HCT116 (cell line): Measurements from ENCODE around the gene CDKN2A. TPM values are rescaled to one million over a fixed set of nuclear protein-coding genes. Genes with fewer than 3 reads are reported as not detected.

Source experiments
- ATAC-seq: fragments of 200-7000 bp; cut with Tn5 transposase; 2 replicates; pipeline ENCODE4 v1.9.1; 2020; ENCODE audit warnings: mild to moderate bottlenecking, moderate library complexity
- BruUV-seq: library from RNA; stranded (reverse); fragments of 400-500 nt; replicated peaks from 2 replicates; lab custom pipeline; 2021; lab: Mats Ljungman, UMichigan
- CTCF ChIA-PET: fragments of 300-600 bp; sonication (Branson Sonifier 250); formaldehyde crosslinking; loops from one replicate; lab custom pipeline; 2021; ENCODE audit warnings: antibody characterized with exemption; lab: Charles Lee
- POLR2A ChIA-PET: fragments of 300-600, 350-600 bp; sonication (Branson Sonifier 250); formaldehyde crosslinking; loops from one replicate; lab custom pipeline; 2021; ENCODE audit warnings: antibody characterized with exemption; lab: Charles Lee
- RAD21 ChIA-PET, 2 experiments: fragments of 300-600 bp; sonication (Branson Sonifier 250); formaldehyde crosslinking; loops; one replicate each; lab custom pipeline; 2023; ENCODE audit warnings: low total read pairs in 2 of 2; ENCODE audit not compliant: uncharacterized antibody in 2 of 2, unreplicated experiment in 2 of 2, low non-redundant PET in 1 of 2; lab: Charles Lee
- DNase-seq: peaks from one replicate; pipeline ENCODE4 v3.0.0-alpha.2; 2010; ENCODE audit warnings: low read depth, low spot score
- H2AFZ ChIP-seq: fragments of 200-600 bp; shearing (Covaris generic), sonication (generic); 2 replicates; pipeline ENCODE4 v1.6.1; 2017; ENCODE audit warnings: low read depth, mixed run types, mixed read lengths, antibody characterized with exemption, low read length; ENCODE audit not compliant: poor library complexity, severe bottlenecking
- H3K27ac ChIP-seq: 2 replicates; pipeline ENCODE4 v1.5.1; 2012; ENCODE audit warnings: low read depth, low read length
- H3K27me3 ChIP-seq: fragments of 200-600 bp; sonication (generic); 2 replicates; pipeline ENCODE4 v1.6.1; 2016; ENCODE audit warnings: mixed run types, low read length, mixed read lengths; ENCODE audit not compliant: insufficient read depth
- H3K36me3 ChIP-seq, 2 experiments: fragments of 200-500 bp in 1 of 2; fragments of 200-600 bp in 1 of 2; sonication (Bioruptor generic) in 1 of 2; sonication (generic) in 1 of 2; 2 replicates each; pipeline versions ENCODE4 v1.5.1 to v1.6.1; 2014 to 2016; ENCODE audit warnings: low read length in 2 of 2, inconsistent platforms in 1 of 2, mixed read lengths in 1 of 2, mixed run types in 1 of 2; ENCODE audit not compliant: insufficient read depth in 2 of 2, control insufficient read depth in 1 of 2
- H3K4me1 ChIP-seq, 2 experiments: fragments of 200-600 bp in 1 of 2; sonication (generic) in 1 of 2; 2 replicates each; pipeline versions ENCODE4 v1.5.1 to v1.6.1; 2012 to 2017; ENCODE audit warnings: low read length in 2 of 2, inconsistent platforms in 1 of 2, mild to moderate bottlenecking in 1 of 2, mixed read lengths in 1 of 2, mixed run types in 1 of 2, moderate library complexity in 1 of 2; ENCODE audit not compliant: insufficient read depth in 2 of 2, control insufficient read depth in 1 of 2
- H3K4me2 ChIP-seq: fragments of 200-600 bp; sonication (generic); 2 replicates; pipeline ENCODE4 v1.6.1; 2017; ENCODE audit warnings: mixed run types, low read length, mixed read lengths
- H3K4me3 ChIP-seq, 2 experiments: fragments of 200-600 bp in 1 of 2; sonication (generic) in 1 of 2; replicated peaks in 1 of 2; 2 replicates each; pipeline ENCODE4 v1.5.1; 2011 to 2016; ENCODE audit warnings: low read length in 2 of 2, control low read depth in 1 of 2, low read depth in 1 of 2, mild to moderate bottlenecking in 1 of 2, mixed read lengths in 1 of 2, mixed run types in 1 of 2
- H3K79me2 ChIP-seq: fragments of 200-600 bp; sonication (generic); 2 replicates; pipeline ENCODE4 v1.6.1; 2017; ENCODE audit warnings: mild to moderate bottlenecking, mixed run types, low read length, moderate library complexity, mixed read lengths; ENCODE audit not compliant: insufficient read depth
- H3K9ac ChIP-seq: fragments of 200-600 bp; sonication (generic); 2 replicates; pipeline ENCODE4 v1.6.1; 2016; ENCODE audit warnings: low read length, mixed read lengths
- H3K9me2 ChIP-seq: fragments of 200-600 bp; sonication (generic), shearing (Covaris generic); 2 replicates; pipeline ENCODE4 v1.6.1; 2017; ENCODE audit warnings: mixed run types, mild to moderate bottlenecking, moderate library complexity; ENCODE audit not compliant: insufficient read depth
- H3K9me3 ChIP-seq, 2 experiments: fragments of 200-500 bp in 1 of 2; fragments of 200-600 bp in 1 of 2; sonication (Bioruptor generic) in 1 of 2; sonication (generic) in 1 of 2; 2 replicates each; pipeline ENCODE4 v1.6.1; 2014 to 2017; ENCODE audit warnings: low read length in 2 of 2, mixed read lengths in 2 of 2, inconsistent platforms in 1 of 2, low read depth in 1 of 2, mild to moderate bottlenecking in 1 of 2, mixed run types in 1 of 2, moderate library complexity in 1 of 2; ENCODE audit not compliant: control insufficient read depth in 1 of 2, insufficient read depth in 1 of 2
- H4K20me1 ChIP-seq: fragments of 200-600 bp; sonication (generic), shearing (Covaris generic); 2 replicates; pipeline ENCODE4 v1.6.1; 2017; ENCODE audit warnings: mixed run types, mild to moderate bottlenecking, moderate library complexity; ENCODE audit not compliant: insufficient read depth
- CBX3 ChIP-seq: IDR thresholded peaks from 2 replicates; pipeline ENCODE4 v1.6.1; 2012; ENCODE audit warnings: low read depth
- CTCF ChIP-seq, 3 experiments: fragments of 200-600 bp in 1 of 3; sonication (generic) in 1 of 3; IDR thresholded peaks in 2 of 3; conservative IDR thresholded peaks in 1 of 3; 2 replicates each; pipeline ENCODE4 v1.5.1; 2012 to 2017; ENCODE audit warnings: low read depth in 2 of 3, low read length in 2 of 3, antibody characterized with exemption in 1 of 3, borderline replicate concordance in 1 of 3, control low read depth in 1 of 3, mild to moderate bottlenecking in 1 of 3, mixed read lengths in 1 of 3, mixed run types in 1 of 3, moderate library complexity in 1 of 3; ENCODE audit not compliant: insufficient read depth in 1 of 3
- FOSL1 ChIP-seq: IDR thresholded peaks from 2 replicates; pipeline ENCODE4 v1.6.1; 2012; ENCODE audit warnings: low read depth
- POLR2AphosphoS5 ChIP-seq: IDR thresholded peaks from 2 replicates; pipeline ENCODE4 v1.6.1; 2011; ENCODE audit warnings: mild to moderate bottlenecking, low read depth, low read length, moderate library complexity
- intact Hi-C: fragments of 100-400 bp; cut with micrococcal nuclease; formaldehyde crosslinking; loops from 2 replicates; pipeline ENCODE4 v1.10.0; 2022
- total RNA-seq: library from RNA; stranded (reverse); gene quantifications from one replicate; pipeline ENCODE4 v1.2.1, GENCODE V29; 2021; ENCODE audit not compliant: unreplicated experiment

The CDKN2A gene
- total RNA-seq, 1 experiment from 2014 or later = 89.7 TPM

- TF ChIP-seq CTCF (IDR thresholded peaks at IDR 0.05 in 2 of 3, conservative IDR thresholded peaks at IDR 0.05 in 1 of 3; ENCODE audit: borderline replicate concordance in 1 of 3, insufficient read depth in 1 of 3, low read depth in 2 of 3, low read length in 2 of 3) = peak; percentile 82 to 98 (median 90)
These were observed 14.7 kb upstream of the CDKN2A start, which contains the start of gene CDKN2B (continued) for GRCh38 chr9:22008717-22009505.

- Histone ChIP-seq H3K4me1 (peaks cover 5 to 6% of the 10 kb centered on the region in 2 experiments; a peak in 3 of 4 replicates), H3K79me2 (peaks cover 7% of the 10 kb centered on the region; the same call in 1 of the 2 replicates), H3K4me2 (peak overlapping the region; percentile 99), H3K9ac (peak overlapping the region; percentile 70), H3K36me3 (no peaks in the 10 kb centered on the region), H3K27ac (peak overlapping the region; percentile 61), H3K27me3 (no peaks in the 10 kb centered on the region), H4K20me1 (no peaks in the 10 kb centered on the region), H3K9me2 (no peaks in the 10 kb centered on the region), H2AFZ (peak overlapping the region; percentile 59), H3K4me3 (peak overlapping the region; percentile 71 to 80), H3K9me3 (no peaks in the 10 kb centered on the region)
- ChIA-PET CTCF (interaction anchor here (0.9 to 3.1 kb wide), 32 partner anchors 9 to 825 kb away, joined by 3 to 41 read pairs (median 6); partner anchors contain the start of genes CDKN2A and CDKN2B-AS1), POLR2A (interaction anchor here (0.9 to 2.1 kb wide), 19 partner anchors 10 to 329 kb away, joined by 3 to 10 read pairs (median 5); partner anchors contain the start of genes CDKN2A and CDKN2B-AS1), RAD21 (interaction anchor here (0.7 to 1.8 kb wide), 5 partner anchors 31 to 236 kb away, joined by 3 to 6 read pairs (median 6); no protein-coding TSS in a partner anchor)
- DNase-seq (no peak), ATAC-seq (no peak)
- no TSS peak for BruUV-seq
- intact Hi-C loops = loop anchor here (2.0 to 5.0 kb wide), 5 partner anchors 34 to 229 kb away; no protein-coding TSS in a partner anchor
- TF ChIP-seq FOSL1 (no peak), CBX3 (no peak), POLR2AphosphoS5 (0 out of 2 replicates have a peak, but pooled peaks have one; percentile 26)
These were observed 14.2 kb upstream of the CDKN2A start for GRCh38 chr9:22008384-22008716.
